ENCODE measurements around the gene LIN28B. TPM values are rescaled to one million over a fixed set of nuclear protein-coding genes. Genes with fewer than 3 reads are reported as not detected.
"Not testable (repeated sequence)": the region's sequence is repeated elsewhere in the genome, so short reads cannot be mapped to it uniquely, and the experiment has no call there.

LIN28B gene
- total RNA-seq, 1 experiment from 2014 or later: not detected

GRCh38 chr6:104955927-104956730 lies 778 bp upstream of the LIN28B start:
- no peak for DNase-seq (ENCODE audit: extremely low read depth, low read depth)

GRCh38 chr6:104957301-104958177 lies 632 bp downstream of the LIN28B start:
- DNase-seq (ENCODE audit: extremely low read depth, low read depth): no peak

- DNase-seq (ENCODE audit: extremely low read depth, low read depth): no peak
Measured at GRCh38 chr6:104958178-104959025, 1.5 kb downstream of the LIN28B start.

- DNase-seq (ENCODE audit: extremely low read depth, low read depth): no peak
Measured at GRCh38 chr6:104959026-104959858, 2.3 kb downstream of the LIN28B start.

- DNase-seq (ENCODE audit: extremely low read depth, low read depth): no peak
Measured at GRCh38 chr6:104969108-104969507, 12.2 kb downstream of the LIN28B start.

- no peak for DNase-seq (ENCODE audit: extremely low read depth, low read depth)
Measured at GRCh38 chr6:104969785-104970581, 13.1 kb downstream of the LIN28B start.

- DNase-seq (ENCODE audit: extremely low read depth, low read depth): no peak
Measured at GRCh38 chr6:104973404-104973803, 16.5 kb downstream of the LIN28B start.

- DNase-seq (ENCODE audit: extremely low read depth, low read depth): no peak
Measured at GRCh38 chr6:104983296-104983695, 26.4 kb downstream of the LIN28B start.

- DNase-seq (ENCODE audit: extremely low read depth, low read depth): no peak
Measured at GRCh38 chr6:104983776-104984175, 26.9 kb downstream of the LIN28B start.

- no peak for DNase-seq (ENCODE audit: extremely low read depth, low read depth)
Measured at GRCh38 chr6:104984831-104985230, 27.9 kb downstream of the LIN28B start.

- not testable (repeated sequence) for DNase-seq (ENCODE audit: extremely low read depth, low read depth)
Measured at GRCh38 chr6:104985875-104986274, 29.0 kb downstream of the LIN28B start.

GRCh38 chr6:104986625-104987024 lies 29.7 kb downstream of the LIN28B start:
- DNase-seq (ENCODE audit: extremely low read depth, low read depth): no peak

GRCh38 chr6:104987218-104987617 lies 30.3 kb downstream of the LIN28B start:
- DNase-seq (ENCODE audit: extremely low read depth, low read depth): no peak

- no peak for DNase-seq (ENCODE audit: extremely low read depth, low read depth)
Measured at GRCh38 chr6:104990085-104990484, 33.2 kb downstream of the LIN28B start.

GRCh38 chr6:104991062-104991461 lies 34.2 kb downstream of the LIN28B start:
- not testable (repeated sequence) for DNase-seq (ENCODE audit: extremely low read depth, low read depth)

- DNase-seq (ENCODE audit: extremely low read depth, low read depth): not testable (repeated sequence)
Measured at GRCh38 chr6:104993576-104993975, 36.7 kb downstream of the LIN28B start.

GRCh38 chr6:104995989-104996617 lies 39.2 kb downstream of the LIN28B start:
- DNase-seq (ENCODE audit: extremely low read depth, low read depth): no peak

GRCh38 chr6:105001063-105001462 lies 44.2 kb downstream of the LIN28B start:
- no peak for DNase-seq (ENCODE audit: extremely low read depth, low read depth)

GRCh38 chr6:105001906-105002305 lies 45.0 kb downstream of the LIN28B start:
- no peak for DNase-seq (ENCODE audit: extremely low read depth, low read depth)

Measured in NCI-H460 (cell line).